Measurements from ENCODE around the gene MTERF4.
"Not testable (repeated sequence)": the region's sequence is repeated elsewhere in the genome, so short reads cannot be mapped to it uniquely, and the experiment has no call there.

The MTERF4 gene

DNA sequence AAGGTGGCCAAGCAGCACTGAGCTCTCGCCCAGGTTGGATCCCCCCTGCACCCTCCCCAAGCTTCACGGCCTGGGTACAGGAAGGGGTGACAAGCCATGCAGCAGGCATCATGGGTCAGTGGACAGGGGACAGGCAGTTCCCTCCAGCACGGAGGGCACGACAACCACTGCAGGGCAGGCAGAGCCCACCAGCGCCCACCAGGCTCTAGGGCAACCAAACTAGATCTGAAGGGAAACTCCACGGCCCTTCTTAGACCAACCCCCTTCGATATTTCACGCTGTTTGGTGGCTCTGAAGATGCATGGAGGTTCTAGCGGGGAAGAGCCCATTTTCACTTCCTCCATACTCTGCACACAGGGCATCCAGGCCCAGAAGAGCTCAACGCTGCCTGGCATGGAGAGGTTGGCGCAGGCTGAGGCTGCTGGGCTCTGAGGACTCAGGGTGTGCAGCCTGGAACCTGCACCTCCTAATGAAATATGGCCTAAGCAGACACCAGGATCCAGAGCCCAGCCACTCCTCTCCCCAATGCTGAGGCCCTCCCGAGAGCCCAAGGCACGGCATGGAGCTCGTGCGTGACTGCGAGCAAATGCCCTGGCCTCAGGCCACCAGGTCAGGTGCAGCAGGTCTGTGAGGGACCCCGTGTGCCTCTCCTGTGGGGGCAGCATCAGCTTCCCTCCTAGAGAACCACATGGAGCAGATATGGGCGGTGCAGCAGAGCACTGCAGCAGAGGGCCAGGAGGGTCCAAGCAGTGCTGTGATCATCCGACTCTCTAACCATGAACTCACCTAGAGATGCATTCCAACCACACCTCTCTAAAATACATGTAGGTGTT is 8.7 kb upstream of the MTERF4 start:
- no peak for DNase-seq

DNA sequence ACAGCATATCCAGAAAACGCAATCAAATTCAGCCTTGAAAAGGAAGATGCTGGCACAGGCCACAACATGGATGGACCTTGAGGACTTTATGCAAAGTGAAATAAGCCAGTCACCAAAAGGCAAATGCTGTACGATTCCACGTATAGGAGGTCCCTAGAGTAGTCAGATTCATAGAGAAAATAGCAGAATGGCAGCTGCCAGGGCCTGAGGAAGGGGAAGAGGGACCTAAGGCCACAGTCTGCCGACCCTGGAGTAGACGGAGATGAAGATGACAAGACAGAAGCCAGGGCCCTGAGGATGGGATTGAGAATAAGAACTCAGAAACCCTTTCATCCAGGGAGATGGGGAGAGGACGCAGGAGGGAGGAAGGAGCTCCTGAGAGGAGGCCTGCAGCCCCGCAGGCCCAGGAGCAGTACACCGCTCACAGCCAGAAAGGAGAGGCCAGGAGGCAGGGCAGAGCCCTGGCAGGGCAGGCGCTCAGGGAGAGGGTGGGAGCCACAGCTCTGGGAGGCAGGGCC is 8.1 kb upstream of the MTERF4 start:
- DNase-seq, result no peak

DNA sequence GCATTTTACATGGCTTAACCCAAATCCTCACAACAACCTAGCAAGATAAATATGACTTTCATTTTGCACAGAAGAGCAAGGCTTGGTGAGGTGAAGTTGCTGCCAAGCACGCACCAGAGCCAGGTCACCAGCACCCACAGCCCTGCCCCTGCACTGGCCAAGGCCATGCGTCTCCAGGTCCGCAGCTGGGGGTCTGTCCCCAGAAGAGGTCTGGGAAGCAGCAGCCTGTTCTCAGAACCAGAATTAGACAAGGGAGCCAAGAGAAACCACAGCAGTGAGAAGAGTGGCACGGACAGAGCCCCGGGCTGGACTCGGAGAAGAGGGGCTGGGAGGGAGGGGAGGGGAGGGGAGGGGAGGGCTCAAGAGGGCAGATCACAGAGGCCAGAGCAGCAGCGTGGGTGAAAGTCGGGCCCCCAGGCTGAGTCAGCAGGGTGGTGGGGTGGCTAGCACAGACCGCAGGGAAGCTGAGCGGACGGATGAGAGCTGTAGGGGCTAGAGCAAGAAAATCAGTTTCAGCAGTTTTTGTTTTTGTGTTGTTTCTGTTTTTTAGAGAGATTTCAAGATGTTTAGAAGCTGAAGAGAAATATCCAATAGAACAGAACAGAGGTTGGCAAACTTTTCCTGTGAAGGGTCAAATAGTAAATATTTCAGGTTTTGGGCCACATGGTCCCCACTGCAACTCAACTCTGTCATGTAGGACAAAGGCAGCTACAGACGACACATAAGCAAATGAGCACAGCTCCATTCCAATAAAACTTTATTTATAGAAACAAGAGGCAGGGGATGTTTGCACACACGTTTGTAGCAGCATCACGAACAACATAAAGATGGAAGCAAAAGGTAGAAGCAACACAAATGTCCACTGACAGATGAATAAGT is 7.4 kb upstream of the MTERF4 start:
- DNase-seq, result no peak

DNA sequence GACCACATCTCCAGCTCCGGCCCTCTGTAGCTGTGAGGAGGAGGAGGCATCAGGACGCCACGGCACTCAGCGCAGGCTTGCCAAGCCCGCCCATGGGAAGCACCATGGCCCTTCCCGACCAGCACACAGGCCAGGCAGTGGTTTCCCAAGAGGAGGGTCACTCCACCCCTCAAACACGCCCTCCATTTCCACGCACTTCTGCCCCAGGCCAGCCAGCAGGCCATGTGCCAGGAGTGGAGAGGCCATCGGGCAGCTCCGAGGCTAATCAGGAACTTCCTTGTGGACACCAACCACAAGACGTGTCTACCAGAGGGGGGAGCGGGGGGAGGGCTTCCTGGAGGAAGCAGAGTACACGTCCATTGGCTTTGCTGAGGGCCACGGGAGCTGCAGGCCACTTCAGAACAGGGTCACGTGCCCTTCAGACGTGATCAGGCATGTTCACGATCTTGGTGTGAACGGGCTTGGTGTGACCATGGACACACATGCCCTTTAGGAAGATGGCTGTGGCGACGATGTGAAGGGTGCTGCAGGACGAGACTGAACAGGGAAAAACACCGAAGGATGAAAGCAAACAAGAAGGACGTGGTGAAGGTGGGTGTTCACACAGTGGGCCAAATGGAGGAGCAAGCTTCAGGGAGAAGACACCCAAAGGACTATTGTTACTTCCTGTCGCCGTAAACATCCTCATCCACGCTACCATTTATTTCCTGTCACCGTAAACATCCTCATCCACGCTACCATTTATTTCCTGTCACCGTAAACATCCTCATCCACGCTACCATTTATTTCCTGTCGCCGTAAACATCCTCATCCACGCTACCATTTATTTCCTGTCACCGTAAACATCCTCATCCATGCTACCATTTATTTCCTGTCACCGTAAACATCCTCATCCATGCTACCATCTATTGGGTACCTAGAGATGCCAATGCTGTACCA is 6.5 kb upstream of the MTERF4 start:
- DNase-seq, result no peak

DNA sequence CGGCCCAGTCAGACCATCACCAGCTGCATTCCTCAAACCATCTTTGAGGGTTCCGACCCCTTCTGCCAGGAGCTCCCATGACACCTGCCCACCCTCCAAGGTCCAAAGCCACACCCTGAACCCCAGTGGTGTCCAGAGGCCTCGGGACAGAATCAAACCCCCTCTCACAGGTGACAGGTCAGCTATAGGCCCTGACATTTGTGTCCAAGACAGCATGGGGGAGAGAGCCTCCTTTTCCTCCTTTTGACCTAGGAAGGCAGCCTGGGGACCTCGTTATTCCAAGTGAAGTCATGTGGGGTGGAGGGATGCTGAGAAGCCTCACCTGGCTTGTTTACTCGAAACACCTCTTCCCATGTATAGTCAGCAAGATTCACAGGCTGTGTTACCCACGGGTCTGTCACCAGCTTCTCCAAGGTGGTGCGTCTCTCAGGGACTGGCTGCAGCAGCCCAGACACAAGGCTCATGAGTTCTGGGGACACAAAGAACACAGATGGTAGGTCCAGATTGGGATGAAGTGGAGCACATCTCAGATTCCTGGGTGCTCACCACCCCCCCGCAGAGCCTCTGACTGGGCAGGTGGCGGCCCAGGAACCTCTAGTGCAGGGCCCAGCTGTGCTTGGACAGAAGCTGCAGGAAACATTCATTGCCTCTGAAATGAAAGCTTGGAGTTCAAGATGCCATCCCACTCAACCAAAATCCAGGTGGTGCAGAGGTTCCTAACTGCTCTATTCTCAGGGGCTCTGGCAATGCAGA is 5.1 kb upstream of the MTERF4 start:
- DNase-seq, result no peak

DNA sequence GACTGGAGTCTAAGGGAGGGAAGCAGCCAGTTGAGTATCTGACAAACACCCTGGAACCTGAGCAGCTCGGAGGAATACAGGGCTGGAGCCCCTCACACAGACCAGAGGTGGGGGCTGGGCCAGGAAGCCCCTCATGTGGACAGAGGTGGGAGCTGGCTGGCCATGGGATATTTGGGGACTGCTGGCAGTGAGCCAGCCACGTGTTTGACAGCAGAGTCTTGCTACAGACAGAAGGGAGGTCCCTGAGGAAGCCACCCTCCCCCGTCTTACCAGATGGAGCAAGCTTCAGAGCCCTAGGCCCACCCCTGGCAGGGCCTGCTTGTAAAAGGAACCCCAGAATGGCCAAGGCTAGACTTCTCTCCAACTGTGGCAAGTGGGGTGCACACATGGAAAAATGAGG is 3.6 kb upstream of the MTERF4 start:
- no peak for DNase-seq

DNA sequence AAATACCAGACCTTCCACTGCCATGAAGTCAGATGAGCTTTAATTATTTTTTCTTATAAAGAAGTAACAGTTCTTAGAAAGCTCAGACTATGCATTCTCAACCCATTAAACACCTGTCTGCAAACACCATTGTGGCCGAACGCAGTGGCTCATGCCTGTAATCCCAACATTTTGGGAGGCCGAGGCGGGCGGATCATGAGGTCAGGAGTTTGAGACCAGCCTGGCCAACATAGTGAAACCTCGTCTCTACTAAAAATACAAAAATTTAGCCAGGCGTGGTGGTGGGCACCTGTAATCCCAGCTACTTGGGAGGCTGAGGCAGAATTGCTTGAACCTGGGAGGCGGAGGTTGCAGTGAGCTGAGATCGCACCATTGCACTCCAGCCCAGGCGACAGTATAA is 2.5 kb upstream of the MTERF4 start:
- not testable (repeated sequence) for DNase-seq

DNA sequence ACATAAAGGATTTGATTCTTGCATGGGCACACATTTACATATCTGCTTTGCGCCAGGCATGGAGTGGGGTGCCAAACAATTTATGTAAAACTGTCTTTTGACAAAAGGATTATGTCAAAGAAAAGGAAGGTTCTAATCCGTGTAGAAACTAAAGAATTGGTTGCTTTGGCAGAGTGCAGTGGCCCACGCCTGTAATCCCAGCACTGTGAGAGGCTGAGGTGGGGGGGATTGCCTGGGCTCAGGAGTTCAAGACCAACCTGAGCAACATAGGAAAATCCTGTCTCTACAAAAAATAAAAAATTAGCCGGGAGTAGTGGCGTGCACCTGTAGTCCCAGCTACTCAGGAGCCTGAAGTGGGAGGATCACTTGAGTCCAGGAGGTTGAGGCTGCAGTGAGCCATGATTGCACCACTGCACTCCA is 1.1 kb upstream of the MTERF4 start:
- no peak for DNase-seq

DNA sequence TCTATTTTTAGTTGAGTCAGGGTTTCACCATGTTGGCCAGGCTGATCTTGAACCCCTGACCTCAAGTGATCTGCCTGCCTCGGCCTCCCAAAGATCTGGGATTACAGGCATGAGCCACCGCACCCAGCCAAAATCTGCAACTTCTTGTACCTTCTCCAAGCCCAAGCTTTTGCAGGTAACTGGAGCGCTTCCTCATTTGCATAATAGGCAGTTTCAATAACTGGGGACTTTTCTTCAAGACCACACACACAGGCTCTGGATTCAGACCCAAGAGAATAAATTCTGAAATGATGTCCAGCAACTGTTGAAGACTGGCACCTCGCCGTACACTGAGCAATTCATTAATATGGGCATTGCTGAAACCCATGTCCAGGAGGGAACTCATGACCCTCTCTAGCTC is 2.8 kb downstream of the MTERF4 start:
- no peak for DNase-seq

DNA sequence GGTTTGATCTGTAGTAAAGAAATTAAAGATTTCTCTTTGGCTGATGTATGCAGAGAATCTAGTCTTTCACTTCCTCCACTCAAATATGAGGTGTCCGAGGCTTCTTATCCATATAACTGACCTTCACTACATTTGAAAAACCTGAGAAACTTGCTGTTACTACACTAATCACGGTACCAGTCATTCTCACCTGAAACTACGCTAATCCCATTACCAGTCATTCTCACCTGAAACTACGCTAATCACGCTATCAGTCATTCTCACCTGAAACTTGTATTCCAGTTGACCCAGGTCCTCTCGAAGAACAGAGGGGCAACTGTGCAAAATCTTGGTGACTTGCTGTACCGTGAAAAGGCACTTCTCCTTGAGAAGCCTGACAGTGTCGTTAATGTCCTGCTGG is 5.1 kb downstream of the MTERF4 start:
- DNase-seq, result no peak

DNA sequence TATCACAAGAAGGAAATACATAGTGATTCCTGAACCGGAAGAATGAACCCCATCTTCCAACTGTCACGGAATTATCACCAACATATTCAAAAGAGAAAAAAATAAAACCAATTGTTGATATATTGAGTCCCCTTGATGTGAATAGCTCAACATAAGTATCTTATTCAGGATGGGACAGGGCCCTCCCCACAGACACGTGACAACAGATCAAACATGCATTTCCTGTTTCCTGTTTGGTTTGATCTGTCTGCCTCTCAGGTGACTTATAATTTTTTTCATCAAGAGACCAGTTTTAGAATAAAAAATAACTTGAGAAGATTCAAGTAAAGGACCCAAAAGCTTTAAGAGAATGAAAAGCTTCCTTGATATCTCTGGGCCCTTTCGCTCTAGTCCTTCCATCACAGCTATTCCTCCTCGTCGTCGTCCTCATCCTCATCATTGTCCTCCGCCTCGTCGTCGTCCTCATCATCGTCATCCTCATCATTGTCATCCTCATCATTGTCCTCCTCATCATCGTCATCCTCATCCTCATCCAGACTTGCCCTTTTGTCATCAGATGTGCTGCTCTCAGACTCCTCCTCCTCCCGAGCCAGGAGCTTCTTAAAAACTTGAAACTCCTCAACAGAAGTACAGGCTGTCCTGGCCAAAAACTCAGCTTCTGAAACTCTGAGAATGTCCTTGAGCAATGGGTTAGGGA is 6.3 kb downstream of the MTERF4 start:
- no peak for DNase-seq

DNA sequence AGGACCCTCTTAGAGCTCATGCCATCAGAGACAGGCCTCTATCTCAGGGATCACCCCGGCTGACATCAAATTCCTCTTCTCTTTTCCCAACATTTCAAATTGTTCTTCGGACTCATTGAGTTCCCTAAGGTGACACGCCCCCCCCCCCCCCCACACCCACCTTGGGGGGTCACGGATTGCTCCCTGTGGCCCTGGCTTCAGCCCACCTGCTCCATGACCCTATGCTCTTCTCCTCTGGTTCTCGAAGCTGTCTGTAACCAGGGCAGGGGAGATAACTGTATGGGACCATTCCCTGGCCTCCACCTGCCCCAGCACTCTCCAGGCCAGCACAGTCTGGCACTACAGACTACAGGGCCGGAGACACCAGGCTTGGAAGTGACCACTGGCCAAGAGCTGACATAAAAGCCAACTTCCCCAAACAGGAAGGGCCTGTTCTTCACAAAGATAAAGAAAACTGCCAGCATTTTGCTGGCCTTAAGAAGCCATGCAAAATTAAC is 7.1 kb downstream of the MTERF4 start:
- no peak for DNase-seq

DNA sequence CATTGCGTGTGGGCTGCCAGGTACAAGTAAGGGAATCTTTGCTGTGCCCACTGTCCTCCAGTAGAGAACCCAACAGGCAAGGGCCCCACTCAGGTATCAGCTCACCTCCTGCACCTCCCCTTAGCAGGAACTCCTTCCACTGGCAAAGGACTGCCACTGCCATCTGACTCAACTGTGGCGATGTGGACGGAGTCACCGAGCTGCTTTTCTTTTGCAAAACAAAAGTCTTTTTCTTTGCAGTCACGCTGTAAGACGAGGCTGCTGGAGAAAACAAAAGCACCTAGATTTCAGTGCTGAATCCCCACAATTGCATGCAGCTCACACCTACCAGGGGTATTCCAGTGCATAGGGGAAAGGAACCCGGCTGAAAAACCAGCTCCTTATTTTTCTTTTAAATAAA is 7.9 kb downstream of the MTERF4 start:
- no peak for DNase-seq

DNA sequence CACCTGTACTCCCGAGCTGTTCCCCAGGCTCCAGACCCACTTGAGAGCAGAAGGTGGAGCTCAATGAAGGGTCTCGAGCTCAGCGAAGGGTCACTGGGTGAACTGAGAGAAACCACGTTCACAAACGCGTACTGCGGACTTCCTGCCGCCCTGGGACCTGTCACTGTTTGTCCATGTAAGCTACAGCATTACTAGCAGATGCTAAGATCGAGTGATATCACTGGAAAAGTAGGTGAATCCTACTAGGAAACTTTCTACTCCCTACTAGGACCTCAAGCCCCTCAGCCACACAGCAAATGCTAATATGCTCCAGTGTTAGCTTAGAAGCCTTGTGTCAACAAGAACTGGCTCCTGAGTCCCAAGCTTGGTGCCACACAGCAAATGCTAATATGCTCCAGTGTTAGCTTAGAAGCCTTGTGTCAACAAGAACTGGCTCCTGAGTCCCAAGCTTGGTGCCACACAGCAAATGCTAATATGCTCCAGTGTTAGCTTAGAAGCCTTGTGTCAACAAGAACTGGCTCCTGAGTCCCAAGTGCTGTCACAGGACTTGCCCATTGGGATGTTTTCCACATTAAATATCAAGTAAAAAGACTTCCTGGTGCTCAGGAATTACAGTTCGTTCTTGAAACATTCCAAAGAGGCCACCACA is 8.8 kb downstream of the MTERF4 start:
- DNase-seq, result not testable (repeated sequence)

DNA sequence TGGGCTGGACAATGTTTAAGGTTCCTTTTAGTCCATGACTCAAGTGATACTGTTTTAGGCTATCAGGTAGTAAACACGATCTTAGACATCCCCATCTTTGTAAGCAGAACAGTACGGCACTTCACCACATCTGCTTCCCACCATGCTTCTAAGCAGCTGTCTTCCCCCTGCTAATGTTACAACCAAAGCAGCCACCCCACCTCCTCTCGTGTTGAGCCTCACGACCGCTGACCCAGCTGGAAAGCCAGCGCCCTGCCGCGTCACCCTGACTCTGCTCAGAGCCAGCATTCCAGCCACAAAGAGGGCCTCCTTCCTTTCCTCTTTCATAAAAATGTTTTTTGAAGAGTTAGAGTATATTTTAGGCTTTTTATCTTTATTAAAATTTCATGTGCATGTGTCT is 9.4 kb downstream of the MTERF4 start:
- DNase-seq, result no peak

DNA sequence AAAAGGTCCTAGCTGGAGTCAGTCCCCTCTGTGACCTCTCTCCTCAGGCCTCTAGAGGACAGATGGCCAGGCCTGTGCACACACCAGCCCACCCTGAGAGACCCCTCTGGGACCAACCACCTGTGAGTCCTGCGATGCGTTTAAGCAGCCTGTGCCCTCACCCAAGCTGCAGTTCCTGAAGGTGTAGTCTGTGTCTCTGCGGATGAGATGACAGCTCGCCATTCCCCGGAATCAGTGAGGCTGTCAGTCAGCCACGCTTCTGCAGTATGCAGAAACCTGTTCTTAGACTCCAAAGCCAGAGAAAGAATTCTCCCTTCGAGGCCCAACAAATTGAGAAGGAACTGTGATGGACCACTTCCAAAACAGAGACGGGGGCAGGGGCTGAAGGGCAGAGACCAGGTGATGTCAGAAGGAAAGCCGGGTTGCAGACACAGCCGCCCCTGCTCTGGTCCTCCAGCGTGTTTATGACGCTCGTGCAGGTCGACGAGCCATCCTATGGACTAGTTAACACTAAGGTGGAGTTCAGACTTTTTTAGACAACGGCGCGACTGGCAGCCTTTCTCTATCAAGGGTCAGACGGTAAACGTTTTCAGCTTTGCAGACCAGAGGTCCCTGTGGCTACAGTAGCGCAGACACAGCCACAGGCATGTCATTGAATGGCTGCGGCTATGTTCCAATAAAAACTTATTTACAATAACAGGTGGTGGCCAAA is 10.2 kb downstream of the MTERF4 start:
- DNase-seq, result no peak

DNA sequence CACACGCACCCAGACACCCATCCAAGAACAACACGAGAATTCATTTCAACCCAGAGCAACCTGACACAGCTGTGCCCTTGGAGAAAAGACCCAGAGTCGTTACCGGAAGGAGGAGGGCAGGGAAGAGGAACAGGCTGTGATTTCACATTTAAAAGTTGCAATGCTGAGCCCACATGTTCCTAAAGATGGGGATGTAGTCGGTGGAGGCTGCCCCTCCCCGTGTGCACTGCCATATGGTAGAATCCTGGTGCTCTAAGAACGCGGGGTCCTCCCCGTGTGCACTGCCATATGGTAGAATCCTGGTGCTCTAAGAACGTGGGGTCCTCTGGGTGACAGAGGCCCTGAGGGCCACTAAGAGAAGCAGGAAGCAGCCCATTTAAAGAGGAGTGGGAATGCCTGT is 10.9 kb downstream of the MTERF4 start:
- DNase-seq, result no peak

DNA sequence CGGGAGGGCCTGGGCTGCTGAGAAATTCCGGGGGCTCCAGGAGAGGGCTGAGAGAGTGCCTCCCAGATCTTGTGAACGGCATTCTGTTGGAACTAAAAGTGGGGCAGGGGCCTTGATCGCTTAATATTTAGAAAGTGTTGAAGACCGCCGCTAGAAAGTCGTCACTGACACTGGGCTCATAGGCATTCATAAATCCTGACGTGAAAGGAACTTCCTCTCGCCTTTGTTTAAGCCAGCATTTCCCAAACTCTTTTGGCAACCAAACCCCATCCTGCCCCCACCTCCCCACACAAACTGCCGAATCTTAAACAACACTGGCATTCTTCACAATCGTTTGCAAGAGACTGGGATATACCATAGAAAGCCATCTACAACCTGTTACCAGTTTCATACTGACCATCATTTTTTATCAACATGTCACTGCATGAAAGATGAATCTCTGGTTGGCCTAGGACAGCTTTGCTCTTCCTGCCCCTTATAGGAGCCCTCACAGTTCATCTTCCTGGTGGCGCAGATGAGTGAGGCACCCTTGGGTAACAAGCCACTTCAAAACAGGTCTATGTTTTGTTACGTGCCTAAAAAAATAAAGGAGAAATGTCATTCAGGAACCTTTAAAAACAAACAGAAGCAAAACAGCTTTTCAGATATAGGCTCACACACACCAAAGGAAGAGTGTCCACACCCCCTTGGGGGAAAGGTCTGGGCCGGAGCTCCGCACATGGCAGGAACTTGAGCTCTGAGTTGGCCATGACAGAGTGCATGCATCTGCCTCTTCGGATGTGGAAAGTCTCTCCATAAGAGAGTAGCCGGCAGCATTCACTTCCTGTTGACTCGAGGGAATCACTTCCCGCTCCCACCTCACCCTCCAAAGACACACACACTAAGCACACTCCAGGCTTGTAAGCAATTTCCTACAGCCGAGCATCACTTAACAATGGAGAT is 13.0 kb downstream of the MTERF4 start:
- no peak for DNase-seq

DNA sequence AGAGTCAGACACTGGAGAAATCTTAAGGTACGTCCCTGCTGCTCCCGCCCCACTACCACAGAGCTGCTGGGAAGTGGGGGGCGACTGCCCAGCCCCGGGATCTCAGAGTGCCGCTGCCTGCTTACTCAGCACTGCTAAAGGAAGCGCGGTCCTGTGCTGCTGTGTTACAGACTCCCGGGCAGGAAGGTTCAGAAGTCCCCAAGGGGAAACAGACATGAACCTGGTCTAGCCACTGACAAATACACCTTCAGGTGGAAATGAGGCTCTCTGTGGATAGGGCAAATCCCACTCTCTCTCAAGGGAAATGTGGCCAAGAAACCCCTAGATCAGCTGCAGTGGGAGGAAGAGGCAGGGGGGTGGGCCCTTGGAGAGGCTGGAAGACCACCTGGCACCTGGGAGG is 13.7 kb downstream of the MTERF4 start:
- DNase-seq, result no peak
